GM23338 (cell line): ENCODE measurements around the gene LRRC47.

Experiments used
- EZH2 ChIP-seq: fragments of 200-600 bp; sonication (generic); IDR thresholded peaks from one replicate; pipeline ENCODE4 v1.8.0; 2017; ENCODE audit warnings: antibody characterized with exemption, mild to moderate bottlenecking, low read depth; ENCODE audit not compliant: unreplicated experiment
- EZH2phosphoT487 ChIP-seq: fragments of 200-600 bp; sonication (generic); IDR thresholded peaks from one replicate; pipeline ENCODE4 v1.8.1; 2018; ENCODE audit warnings: antibody characterized with exemption; ENCODE audit not compliant: unreplicated experiment
- POLR2AphosphoS5 ChIP-seq: IDR thresholded peaks from 2 replicates; pipeline ENCODE4 v1.6.1; 2016; ENCODE audit warnings: antibody characterized with exemption, low read depth
- ZNF331 ChIP-seq: fragments of 250-450 bp; sonication (Bioruptor Pico); IDR thresholded peaks from 2 replicates; pipeline ENCODE4 v1.5.0; 2020; ENCODE audit warnings: low read depth, mild to moderate bottlenecking, moderate library complexity
- TF ChIP-seq, protein P1 (sequence below), 2 experiments: fragments of 200-600 bp in 1 of 2; sonication (generic) in 1 of 2; conservative IDR thresholded peaks; 2 replicates each; pipeline versions ENCODE4 v1.5.1 to v1.6.1; 2016 to 2017; ENCODE audit warnings: antibody characterized with exemption in 2 of 2, low read depth in 2 of 2, mild to moderate bottlenecking in 2 of 2, moderate library complexity in 1 of 2
- TF ChIP-seq, protein P2 (sequence below): IDR thresholded peaks from one replicate; pipeline ENCODE4 v1.6.1; 2018; ENCODE audit warnings: antibody characterized with exemption; ENCODE audit not compliant: unreplicated experiment

DNA sequence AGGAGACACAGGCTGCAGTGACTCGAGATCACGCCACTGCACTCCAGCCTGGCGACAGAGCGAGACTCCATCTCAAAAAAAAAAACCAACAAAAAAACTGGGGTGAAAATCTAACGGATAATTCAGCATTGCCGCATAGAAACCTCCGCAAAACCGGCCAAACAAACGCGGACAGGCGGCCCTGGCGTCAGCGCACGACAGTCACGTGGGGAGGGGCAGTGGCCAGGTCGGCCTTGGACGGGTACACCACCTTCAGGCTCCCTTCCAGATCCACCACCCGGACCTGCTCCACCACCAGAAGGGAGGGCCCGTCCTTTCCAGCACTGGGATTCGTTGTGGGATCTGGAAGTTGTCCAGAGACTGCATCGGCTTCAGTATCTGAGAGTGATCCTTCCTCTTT, 15.4 kb downstream of the LRRC47 start:
- TF ChIP-seq, protein P1, sequence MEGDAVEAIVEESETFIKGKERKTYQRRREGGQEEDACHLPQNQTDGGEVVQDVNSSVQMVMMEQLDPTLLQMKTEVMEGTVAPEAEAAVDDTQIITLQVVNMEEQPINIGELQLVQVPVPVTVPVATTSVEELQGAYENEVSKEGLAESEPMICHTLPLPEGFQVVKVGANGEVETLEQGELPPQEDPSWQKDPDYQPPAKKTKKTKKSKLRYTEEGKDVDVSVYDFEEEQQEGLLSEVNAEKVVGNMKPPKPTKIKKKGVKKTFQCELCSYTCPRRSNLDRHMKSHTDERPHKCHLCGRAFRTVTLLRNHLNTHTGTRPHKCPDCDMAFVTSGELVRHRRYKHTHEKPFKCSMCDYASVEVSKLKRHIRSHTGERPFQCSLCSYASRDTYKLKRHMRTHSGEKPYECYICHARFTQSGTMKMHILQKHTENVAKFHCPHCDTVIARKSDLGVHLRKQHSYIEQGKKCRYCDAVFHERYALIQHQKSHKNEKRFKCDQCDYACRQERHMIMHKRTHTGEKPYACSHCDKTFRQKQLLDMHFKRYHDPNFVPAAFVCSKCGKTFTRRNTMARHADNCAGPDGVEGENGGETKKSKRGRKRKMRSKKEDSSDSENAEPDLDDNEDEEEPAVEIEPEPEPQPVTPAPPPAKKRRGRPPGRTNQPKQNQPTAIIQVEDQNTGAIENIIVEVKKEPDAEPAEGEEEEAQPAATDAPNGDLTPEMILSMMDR (conservative IDR thresholded peaks at IDR 0.05; ENCODE audit: low read depth in 2 of 2) = no peak
- TF ChIP-seq POLR2AphosphoS5 (no peak), EZH2phosphoT487 (no peak), ZNF331 (CRISPR knock-in tag) (no peak), EZH2 (no peak)
- TF ChIP-seq, protein P2, sequence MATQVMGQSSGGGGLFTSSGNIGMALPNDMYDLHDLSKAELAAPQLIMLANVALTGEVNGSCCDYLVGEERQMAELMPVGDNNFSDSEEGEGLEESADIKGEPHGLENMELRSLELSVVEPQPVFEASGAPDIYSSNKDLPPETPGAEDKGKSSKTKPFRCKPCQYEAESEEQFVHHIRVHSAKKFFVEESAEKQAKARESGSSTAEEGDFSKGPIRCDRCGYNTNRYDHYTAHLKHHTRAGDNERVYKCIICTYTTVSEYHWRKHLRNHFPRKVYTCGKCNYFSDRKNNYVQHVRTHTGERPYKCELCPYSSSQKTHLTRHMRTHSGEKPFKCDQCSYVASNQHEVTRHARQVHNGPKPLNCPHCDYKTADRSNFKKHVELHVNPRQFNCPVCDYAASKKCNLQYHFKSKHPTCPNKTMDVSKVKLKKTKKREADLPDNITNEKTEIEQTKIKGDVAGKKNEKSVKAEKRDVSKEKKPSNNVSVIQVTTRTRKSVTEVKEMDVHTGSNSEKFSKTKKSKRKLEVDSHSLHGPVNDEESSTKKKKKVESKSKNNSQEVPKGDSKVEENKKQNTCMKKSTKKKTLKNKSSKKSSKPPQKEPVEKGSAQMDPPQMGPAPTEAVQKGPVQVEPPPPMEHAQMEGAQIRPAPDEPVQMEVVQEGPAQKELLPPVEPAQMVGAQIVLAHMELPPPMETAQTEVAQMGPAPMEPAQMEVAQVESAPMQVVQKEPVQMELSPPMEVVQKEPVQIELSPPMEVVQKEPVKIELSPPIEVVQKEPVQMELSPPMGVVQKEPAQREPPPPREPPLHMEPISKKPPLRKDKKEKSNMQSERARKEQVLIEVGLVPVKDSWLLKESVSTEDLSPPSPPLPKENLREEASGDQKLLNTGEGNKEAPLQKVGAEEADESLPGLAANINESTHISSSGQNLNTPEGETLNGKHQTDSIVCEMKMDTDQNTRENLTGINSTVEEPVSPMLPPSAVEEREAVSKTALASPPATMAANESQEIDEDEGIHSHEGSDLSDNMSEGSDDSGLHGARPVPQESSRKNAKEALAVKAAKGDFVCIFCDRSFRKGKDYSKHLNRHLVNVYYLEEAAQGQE = no peak
